Left lung (tissue), 10 donors: Measurements from ENCODE around the gene TNFAIP3. TPM values are rescaled to one million over a fixed set of nuclear protein-coding genes. Genes with fewer than 3 reads are reported as not detected.

ENCODE experiments used
- ATAC-seq: fragments of 200-7000 bp; cut with Tn5 transposase; one replicate; pipeline ENCODE4 v1.9.1; 2020; ENCODE audit warnings: moderate library complexity
- DNase-seq, 4 donors: peaks; one replicate each; pipeline ENCODE4 v3.0.0-alpha.2; 2013 to 2020
- H3K27ac ChIP-seq, 2 donors: fragments of 200-600 bp; sonication (generic) in 1 of 2; one replicate each; pipeline versions ENCODE4 v1.5.0 to v1.8.0; 2020 to 2021
- H3K27me3 ChIP-seq, 2 donors: fragments of 200-600 bp; sonication (generic) in 1 of 2; one replicate each; pipeline versions ENCODE4 v1.5.0 to v1.8.0; 2020 to 2021
- H3K36me3 ChIP-seq, 2 donors: fragments of 200-600 bp; sonication (generic) in 1 of 2; one replicate each; pipeline versions ENCODE4 v1.5.0 to v1.8.0; 2020 to 2021
- H3K4me1 ChIP-seq, 2 donors: fragments of 200-600 bp; one replicate each; pipeline ENCODE4 v1.8.0; 2021
- H3K4me3 ChIP-seq, 2 donors: fragments of 200-600 bp; sonication (generic) in 1 of 2; one replicate each; pipeline versions ENCODE4 v1.5.0 to v1.8.0; 2020 to 2021; ENCODE audit warnings: mild to moderate bottlenecking in 1 of 2
- H3K9me3 ChIP-seq, 2 donors: fragments of 200-600 bp; sonication (generic) in 1 of 2; one replicate each; pipeline versions ENCODE4 v1.5.0 to v1.8.0; 2020 to 2021
- CTCF ChIP-seq, 2 donors: fragments of 200-600 bp; sonication (generic) in 1 of 2; IDR thresholded peaks; one replicate each; pipeline versions ENCODE4 v1.5.0 to v1.8.0; 2021; ENCODE audit warnings: antibody characterized with exemption in 2 of 2
- intact Hi-C, 2 donors: fragments of 100-400 bp; cut with DNase I; formaldehyde crosslinking; loops; one replicate each; pipeline versions ENCODE4 v1.11.2 to v1.14.2; 2022
- polyA plus RNA-seq, 6 donors: library from polyadenylated mRNA; unstranded; fragments of 120-200 nt; gene quantifications; one replicate each; pipeline ENCODE4 v1.2.1, GENCODE V29; 2013; ENCODE audit not compliant: insufficient read length in 6 of 6
- total RNA-seq, 2 donors: library from RNA; stranded (reverse); fragmentation: NEBNext Ultra II Directional; extraction: Animal tissue kit (Norgen Biotek cat#: 25700); gene quantifications; one replicate each; pipeline ENCODE4 v1.2.1, GENCODE V29; 2021
- donor health status: DM: no; HTN: yes; CAD: no.
- donor health status: DM: no; HTN: no; CAD: no.

The TNFAIP3 gene
- total and polyA plus RNA-seq, 8 donors = 14.6 to 102 (median 17.2) TPM

GRCh38 chr6:137867685-137868509, 838 bp downstream of the TNFAIP3 start:
- intact Hi-C loops = loop anchor here in 1 of 2 donors (10.0 kb wide), 1 partner anchor 163 kb away; no protein-coding TSS in a partner anchor
- peak; percentile 32 for ATAC-seq
- peak in 1 of 4 donors; percentile 84 for DNase-seq

GRCh38 chr6:137868721-137869548, 1.9 kb downstream of the TNFAIP3 start:
- intact Hi-C loops = loop anchor here in 1 of 2 donors (10.0 kb wide), 1 partner anchor 164 kb away; no protein-coding TSS in a partner anchor

More at GRCh38 chr6:137867685-137868509, 838 bp downstream of the TNFAIP3 start:
- Histone ChIP-seq H3K27ac (peak overlapping the region; percentile 96), H3K27me3 (no peaks in the 10 kb centered on the region), H3K4me3 (peak overlapping the region; percentile 79 to 86), H3K36me3 (peaks cover 0 to 15% of the 10 kb centered on the region in 2 donors), H3K9me3 (no peaks in the 10 kb centered on the region), H3K4me1 (peaks cover 14 to 73% of the 10 kb centered on the region in 2 donors)
- TF ChIP-seq CTCF (IDR thresholded peaks at IDR 0.05) = no peak

GRCh38 chr6:137869549-137870307, 2.7 kb downstream of the TNFAIP3 start:
- peaks cover 0 to 20% of the 10 kb centered on the region in 2 donors for H3K36me3 ChIP-seq
- TF ChIP-seq CTCF (IDR thresholded peaks at IDR 0.05) = no peak
- intact Hi-C loops = loop anchor here in 1 of 2 donors (10.0 kb wide), 1 partner anchor 165 kb away; no protein-coding TSS in a partner anchor
- no peaks in the 10 kb centered on the region for H3K27me3 ChIP-seq
- ATAC-seq (no peak), DNase-seq (no peak)
- peaks cover 15 to 79% of the 10 kb centered on the region in 2 donors for H3K4me1 ChIP-seq
- H3K27ac ChIP-seq = peak overlapping the region in 1 of 2 donors; percentile 72
- peak overlapping the region in 1 of 2 donors; percentile 79 for H3K4me3 ChIP-seq
- no peaks in the 10 kb centered on the region for H3K9me3 ChIP-seq

More at GRCh38 chr6:137868721-137869548, 1.9 kb downstream of the TNFAIP3 start:
- no peak for TF ChIP-seq CTCF (IDR thresholded peaks at IDR 0.05)
- Histone ChIP-seq H3K4me1 (peaks cover 15 to 74% of the 10 kb centered on the region in 2 donors), H3K36me3 (peaks cover 0 to 15% of the 10 kb centered on the region in 2 donors), H3K9me3 (no peaks in the 10 kb centered on the region), H3K27me3 (no peaks in the 10 kb centered on the region), H3K27ac (peak overlapping the region; percentile 96), H3K4me3 (peak overlapping the region; percentile 79 to 86)
- DNase-seq = no peak
- no peak for ATAC-seq

- Histone ChIP-seq H3K36me3 (peaks cover 0 to 25% of the 10 kb centered on the region in 2 donors), H3K27ac (peak overlapping the region; percentile 4 to 72), H3K9me3 (no peaks in the 10 kb centered on the region), H3K4me3 (peak overlapping the region in 1 of 2 donors; percentile 79), H3K4me1 (peaks cover 15 to 81% of the 10 kb centered on the region in 2 donors), H3K27me3 (no peaks in the 10 kb centered on the region)
- no peak for TF ChIP-seq CTCF (IDR thresholded peaks at IDR 0.05)
- ATAC-seq = no peak
- DNase-seq = no peak
- intact Hi-C loops = no loop called here
Measured at GRCh38 chr6:137870308-137870644, 3.2 kb downstream of the TNFAIP3 start.
